OCI-LY3 (cell line): ENCODE results near the gene TOP3B.

Experiments used
- H2AFZ ChIP-seq: fragments of 200-600, 300-600 bp; shearing (Covaris generic); 2 replicates; pipeline ENCODE4 v1.6.0; 2014; ENCODE audit warnings: antibody characterized with exemption, low read depth, low read length
- H3K27ac ChIP-seq: fragments of 200-600, 300-600 bp; sonication (generic); 2 replicates; pipeline ENCODE4 v1.5.1; 2014; ENCODE audit warnings: mild to moderate bottlenecking, low read length, moderate library complexity, mixed read lengths
- H3K27me3 ChIP-seq: fragments of 200-600, 300-600 bp; sonication (generic); 2 replicates; pipeline ENCODE4 v1.6.1; 2014; ENCODE audit warnings: low read depth, low read length, mixed read lengths
- H3K36me3 ChIP-seq: fragments of 200-600, 300-600 bp; sonication (generic); replicated peaks from 2 replicates; pipeline ENCODE3; 2014; ENCODE audit warnings: low read depth, low read length, mixed read lengths
- H3K4me1 ChIP-seq: fragments of 300-600, 200-600 bp; sonication (generic); 2 replicates; pipeline ENCODE4 v1.6.1; 2014; ENCODE audit warnings: low read length, mixed read lengths
- H3K4me2 ChIP-seq: fragments of 200-600, 300-600 bp; sonication (generic); 2 replicates; pipeline ENCODE4 v1.6.1; 2014; ENCODE audit warnings: low read length, mixed read lengths
- H3K4me3 ChIP-seq: fragments of 300-600, 200-600 bp; sonication (generic); 2 replicates; pipeline ENCODE4 v1.5.1; 2014; ENCODE audit warnings: antibody characterized with exemption, mild to moderate bottlenecking, low read length, moderate library complexity
- H3K79me2 ChIP-seq: fragments of 300-600, 200-600 bp; shearing (Covaris generic); 2 replicates; pipeline ENCODE4 v1.6.1; 2014; ENCODE audit warnings: mild to moderate bottlenecking, low read length, mixed read lengths
- H3K9ac ChIP-seq: fragments of 300-600, 200-600 bp; shearing (Covaris generic); 2 replicates; pipeline ENCODE4 v1.6.0; 2014; ENCODE audit warnings: mild to moderate bottlenecking, low read length, moderate library complexity
- H3K9me3 ChIP-seq: fragments of 200-600, 300-600 bp; shearing (Covaris generic); 2 replicates; pipeline ENCODE4 v1.6.1; 2014; ENCODE audit warnings: low read length, mixed read lengths; ENCODE audit not compliant: insufficient read depth
- H4K20me1 ChIP-seq: fragments of 200-600, 300-600 bp; sonication (generic); 2 replicates; pipeline ENCODE4 v1.6.1; 2016; ENCODE audit warnings: low read length, mixed read lengths; ENCODE audit not compliant: insufficient read depth
- EZH2phosphoT487 ChIP-seq: fragments of 200-600 bp; shearing (Covaris generic); IDR thresholded peaks from 2 replicates; pipeline ENCODE4 v1.6.1; 2018; ENCODE audit warnings: antibody characterized with exemption, mixed run types, low read depth
- TF ChIP-seq, protein P1 (sequence below): fragments of 200-600, 300-600 bp; sonication (generic); IDR thresholded peaks from 2 replicates; pipeline ENCODE4 v1.5.1; 2014; ENCODE audit warnings: antibody characterized with exemption, low read length, low read depth

Gene TOP3B

DNA sequence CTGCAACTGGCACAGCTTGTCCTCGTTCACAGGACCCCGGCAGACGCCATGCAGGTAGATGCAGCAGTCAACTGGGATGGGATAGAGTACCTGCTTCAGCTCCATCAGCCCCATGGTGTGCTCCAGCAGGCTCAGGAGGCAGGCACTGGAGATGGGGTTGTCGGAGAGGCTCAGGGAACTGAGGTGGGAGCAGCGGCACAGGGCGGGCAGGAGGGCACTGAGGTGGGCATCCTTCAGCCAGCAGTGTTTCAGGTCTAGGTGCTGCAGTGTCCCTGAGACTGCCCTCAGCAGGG, 8.7 kb upstream of the TOP3B start:
- peaks cover 6% of the 10 kb centered on the region; the same call in 1 of the 2 replicates for H3K27me3 ChIP-seq
- no peak for TF ChIP-seq EZH2phosphoT487
- TF ChIP-seq, protein P1, sequence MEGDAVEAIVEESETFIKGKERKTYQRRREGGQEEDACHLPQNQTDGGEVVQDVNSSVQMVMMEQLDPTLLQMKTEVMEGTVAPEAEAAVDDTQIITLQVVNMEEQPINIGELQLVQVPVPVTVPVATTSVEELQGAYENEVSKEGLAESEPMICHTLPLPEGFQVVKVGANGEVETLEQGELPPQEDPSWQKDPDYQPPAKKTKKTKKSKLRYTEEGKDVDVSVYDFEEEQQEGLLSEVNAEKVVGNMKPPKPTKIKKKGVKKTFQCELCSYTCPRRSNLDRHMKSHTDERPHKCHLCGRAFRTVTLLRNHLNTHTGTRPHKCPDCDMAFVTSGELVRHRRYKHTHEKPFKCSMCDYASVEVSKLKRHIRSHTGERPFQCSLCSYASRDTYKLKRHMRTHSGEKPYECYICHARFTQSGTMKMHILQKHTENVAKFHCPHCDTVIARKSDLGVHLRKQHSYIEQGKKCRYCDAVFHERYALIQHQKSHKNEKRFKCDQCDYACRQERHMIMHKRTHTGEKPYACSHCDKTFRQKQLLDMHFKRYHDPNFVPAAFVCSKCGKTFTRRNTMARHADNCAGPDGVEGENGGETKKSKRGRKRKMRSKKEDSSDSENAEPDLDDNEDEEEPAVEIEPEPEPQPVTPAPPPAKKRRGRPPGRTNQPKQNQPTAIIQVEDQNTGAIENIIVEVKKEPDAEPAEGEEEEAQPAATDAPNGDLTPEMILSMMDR, result no peak
- H3K79me2 ChIP-seq, result no peaks in the 10 kb centered on the region
- H3K36me3 ChIP-seq, result no peaks in the 10 kb centered on the region
- no peaks in the 10 kb centered on the region for H3K4me1 ChIP-seq
- no peak overlapping the region for H3K4me2 ChIP-seq
- no peak overlapping the region for H3K4me3 ChIP-seq
- no peaks in the 10 kb centered on the region for H3K9me3 ChIP-seq
- no peak overlapping the region for H3K27ac ChIP-seq
- H3K9ac ChIP-seq, result no peak overlapping the region
- no peaks in the 10 kb centered on the region for H4K20me1 ChIP-seq
- no peak overlapping the region for H2AFZ ChIP-seq

DNA sequence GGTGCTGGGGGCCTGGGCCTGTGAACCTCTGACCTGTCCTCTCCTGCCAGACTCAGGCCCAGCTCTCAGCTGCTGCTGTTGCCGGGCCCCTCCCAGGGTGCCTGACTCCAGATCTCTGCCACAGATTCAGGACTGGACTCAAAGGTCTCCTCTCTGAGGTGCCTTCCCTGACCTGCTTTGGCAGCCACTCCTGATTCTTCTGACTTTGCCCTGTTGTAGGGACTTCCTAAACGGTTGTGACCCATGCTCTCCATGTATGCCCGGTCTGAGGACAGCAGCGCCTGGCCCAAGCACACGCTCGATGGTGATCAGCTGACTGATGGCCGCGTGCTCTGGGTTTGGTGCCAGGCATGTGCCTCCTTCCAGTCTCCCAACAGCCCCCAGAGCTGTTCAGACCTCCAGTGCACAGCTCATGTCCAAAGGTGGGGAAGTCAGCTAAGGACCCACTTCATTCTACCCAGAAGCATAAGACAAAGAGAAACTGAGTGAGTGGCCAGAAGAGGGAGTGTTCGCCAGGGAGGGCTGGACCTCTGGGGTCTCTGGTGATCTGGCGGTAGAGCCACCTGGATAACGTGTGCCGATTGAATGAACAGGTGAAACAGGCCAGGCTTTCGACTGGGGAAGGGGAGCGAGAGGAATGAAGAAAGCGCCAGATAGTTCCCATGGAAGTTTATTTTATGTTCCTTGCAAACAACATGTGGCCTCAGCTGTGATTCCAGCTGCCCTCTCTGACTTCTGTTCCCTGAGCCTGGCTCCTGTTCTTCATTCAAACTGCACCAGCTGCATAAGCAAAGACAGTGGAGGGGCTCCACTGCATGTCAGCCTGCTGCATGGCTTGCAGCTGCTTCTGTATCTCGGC, 8.1 kb upstream of the TOP3B start:
- Histone ChIP-seq H3K4me2 (no peak overlapping the region), H4K20me1 (no peaks in the 10 kb centered on the region), H3K27ac (no peak overlapping the region), H3K9me3 (no peaks in the 10 kb centered on the region), H3K4me1 (no peaks in the 10 kb centered on the region), H2AFZ (no peak overlapping the region), H3K9ac (no peak overlapping the region), H3K79me2 (no peaks in the 10 kb centered on the region), H3K4me3 (no peak overlapping the region), H3K36me3 (no peaks in the 10 kb centered on the region), H3K27me3 (peaks cover 6% of the 10 kb centered on the region; the same call in 1 of the 2 replicates)
- TF ChIP-seq, protein P1, result no peak
- no peak for TF ChIP-seq EZH2phosphoT487

GRCh38 chr22:21989049-21989448, 6.5 kb upstream of the TOP3B start:
- Histone ChIP-seq H3K4me1 (no peaks in the 10 kb centered on the region), H3K9ac (no peak overlapping the region), H3K9me3 (no peaks in the 10 kb centered on the region), H3K4me2 (no peak overlapping the region), H3K27me3 (peaks cover 6% of the 10 kb centered on the region; the same call in 1 of the 2 replicates), H3K79me2 (no peaks in the 10 kb centered on the region), H3K27ac (no peak overlapping the region), H3K4me3 (no peak overlapping the region), H2AFZ (no peak overlapping the region), H4K20me1 (no peaks in the 10 kb centered on the region), H3K36me3 (no peaks in the 10 kb centered on the region)
- no peak for TF ChIP-seq EZH2phosphoT487
- TF ChIP-seq, protein P1, result no peak

GRCh38 chr22:21985214-21985613, 2.6 kb upstream of the TOP3B start:
- Histone ChIP-seq H2AFZ (0 out of 2 replicates have a peak overlapping the region, but pooled peaks have one; percentile 48), H3K4me2 (no peak overlapping the region), H4K20me1 (no peaks in the 10 kb centered on the region), H3K9me3 (no peaks in the 10 kb centered on the region), H3K36me3 (no peaks in the 10 kb centered on the region), H3K9ac (no peak overlapping the region), H3K79me2 (peaks cover 25% of the 10 kb centered on the region), H3K27ac (no peak overlapping the region), H3K27me3 (peaks cover 6% of the 10 kb centered on the region; the same call in 1 of the 2 replicates), H3K4me3 (no peak overlapping the region), H3K4me1 (peaks cover 10% of the 10 kb centered on the region)
- TF ChIP-seq, protein P1, result no peak
- TF ChIP-seq EZH2phosphoT487, result no peak
